Stimulated activated CD4-positive, alpha-beta T cell treated with anti-CD3 and anti-CD28 coated beads, Interleukin-15, amount 100 ng/mL, for 24 hours (primary cell): ENCODE measurements around the gene KLF12.

Experiments used
- DNase-seq: peaks from one replicate; pipeline ENCODE4 v3.0.0-alpha.2; 2020

The KLF12 gene

GRCh38 chr13:74134221-74134776, at the start of gene KLF12:
KLF12 (minus strand) TSS chr13:74134404.
- peak; percentile 96 for DNase-seq

GRCh38 chr13:74182491-74182890, 48.3 kb upstream of the KLF12 start:
- no peak for DNase-seq

DNA sequence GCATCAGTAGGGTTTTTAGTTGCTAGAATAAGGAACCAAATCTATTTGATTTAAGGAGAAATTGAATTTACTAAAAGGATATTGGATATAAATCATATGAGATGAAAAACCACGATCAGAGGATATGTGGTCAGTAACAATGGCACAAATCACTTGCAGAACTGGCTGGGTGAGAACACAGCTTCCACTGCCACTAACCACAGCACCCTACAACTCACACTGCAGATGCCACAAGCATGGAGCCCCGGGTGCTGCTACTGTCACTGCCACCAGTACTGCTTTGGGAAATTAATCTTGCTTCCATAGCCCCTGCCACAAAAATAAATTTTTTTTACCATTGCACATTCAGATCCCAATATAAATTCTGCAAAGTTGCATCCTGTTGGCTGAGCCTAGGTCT, 40.6 kb upstream of the KLF12 start:
- DNase-seq, result no peak

- no peak for DNase-seq
Observed at GRCh38 chr13:74173822-74174221, 39.6 kb upstream of the KLF12 start.

- no peak for DNase-seq
Observed at GRCh38 chr13:74171641-74172040, 37.4 kb upstream of the KLF12 start.

GRCh38 chr13:74169676-74170075, 35.5 kb upstream of the KLF12 start:
- DNase-seq, result no peak

- DNase-seq, result no peak
Observed at GRCh38 chr13:74168263-74168675, 34.1 kb upstream of the KLF12 start.

GRCh38 chr13:74166261-74167004, 32.2 kb upstream of the KLF12 start:
- DNase-seq, result no peak

GRCh38 chr13:74162782-74163181, 28.6 kb upstream of the KLF12 start:
- DNase-seq, result no peak

GRCh38 chr13:74162135-74162534, 27.9 kb upstream of the KLF12 start:
- no peak for DNase-seq

DNA sequence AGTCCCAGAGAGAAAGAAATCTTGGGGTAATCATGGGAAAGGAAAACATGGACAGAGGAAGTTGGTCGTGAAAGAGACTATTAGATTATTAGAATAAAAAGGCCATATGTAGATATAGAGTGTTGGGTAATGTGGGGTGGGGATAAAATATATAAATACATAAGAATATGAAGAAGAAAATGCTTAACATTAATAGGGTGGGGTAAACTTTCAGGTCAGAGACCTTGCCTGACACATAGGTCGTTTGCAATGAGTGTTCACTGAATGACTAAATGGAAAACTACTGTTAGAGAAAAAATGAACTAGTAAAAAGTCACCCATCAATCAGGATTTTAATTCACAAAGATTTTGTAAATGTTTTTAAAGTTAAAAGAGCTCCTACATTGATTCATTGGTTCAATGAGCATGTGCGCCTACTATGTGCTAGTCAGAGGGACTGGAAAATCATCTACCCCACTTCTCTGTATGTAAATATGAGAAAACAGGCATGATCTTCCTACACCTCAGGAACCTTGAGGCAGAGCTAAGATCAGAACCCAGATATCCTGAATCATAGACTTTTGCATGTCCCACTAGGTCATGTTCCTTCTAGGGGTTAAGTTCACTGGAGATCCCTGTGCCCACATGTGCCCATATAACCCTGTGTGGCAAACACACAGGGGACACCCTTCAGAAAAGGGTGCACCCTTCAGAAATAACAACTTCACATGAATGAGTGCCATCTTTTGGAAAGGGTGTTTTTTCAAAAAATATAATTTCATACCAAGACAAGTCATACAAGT, 24.6 kb upstream of the KLF12 start:
- no peak for DNase-seq

GRCh38 chr13:74158028-74158427, 23.8 kb upstream of the KLF12 start:
- no peak for DNase-seq

DNA sequence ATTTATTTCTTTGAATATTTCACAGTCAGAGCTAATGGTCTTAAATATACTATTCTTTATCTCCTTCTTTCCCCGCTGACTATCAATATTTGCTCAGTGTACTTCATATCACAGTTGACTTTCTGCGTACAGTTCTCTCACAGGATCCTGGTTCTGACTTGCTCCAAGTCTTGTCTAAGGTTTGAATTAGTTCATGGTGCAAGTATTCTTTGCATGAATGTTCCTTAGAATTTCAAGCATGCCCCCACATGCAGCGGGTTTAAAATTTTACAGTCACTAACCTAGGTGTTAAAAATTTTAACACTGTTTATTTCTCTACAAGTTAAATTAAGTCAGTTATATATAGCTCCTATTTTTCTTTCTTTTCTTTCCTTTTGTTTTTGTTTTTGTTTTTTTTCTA, 20.8 kb upstream of the KLF12 start:
- no peak for DNase-seq

DNA sequence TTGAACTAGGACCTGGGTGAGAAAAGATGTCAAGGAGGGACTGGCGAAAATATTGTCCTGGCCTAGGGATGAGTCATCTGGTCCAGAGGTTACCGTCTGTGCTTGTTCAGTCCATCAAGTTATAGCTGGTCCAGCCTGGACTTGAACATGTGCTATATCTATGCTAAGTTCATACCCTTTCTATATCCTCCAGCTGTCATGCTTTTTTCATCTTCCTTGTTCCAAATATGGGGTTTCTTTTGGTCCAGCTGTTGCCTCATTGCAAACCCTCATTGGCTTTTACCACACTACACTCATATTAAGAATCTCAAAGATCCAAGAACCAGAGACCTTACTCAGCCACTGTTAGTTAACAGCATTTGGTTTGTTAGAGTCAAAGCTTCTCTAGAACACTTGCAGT, 19.1 kb upstream of the KLF12 start:
- DNase-seq, result no peak

- DNase-seq, result no peak
Observed at GRCh38 chr13:74151859-74152258, 17.7 kb upstream of the KLF12 start.

DNA sequence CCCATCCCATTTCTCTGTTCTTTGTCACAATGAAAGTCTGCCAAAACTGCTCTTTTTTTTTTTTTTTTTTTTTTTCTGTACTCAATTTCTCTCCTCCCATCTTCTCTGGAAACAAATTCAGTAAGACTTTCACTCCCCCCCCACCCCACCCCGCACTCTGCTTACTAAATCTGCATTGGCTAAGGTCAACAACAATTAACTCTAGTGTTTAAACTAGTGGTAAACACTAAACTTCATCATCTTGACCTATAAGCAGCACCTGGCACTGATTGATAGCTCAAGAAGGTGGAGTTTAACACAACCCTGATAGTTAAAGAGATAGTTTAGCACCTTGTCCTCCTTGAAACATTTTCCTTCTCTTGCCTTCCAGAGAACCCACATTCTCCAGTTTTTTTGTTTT, 14.1 kb upstream of the KLF12 start:
- no peak for DNase-seq

DNA sequence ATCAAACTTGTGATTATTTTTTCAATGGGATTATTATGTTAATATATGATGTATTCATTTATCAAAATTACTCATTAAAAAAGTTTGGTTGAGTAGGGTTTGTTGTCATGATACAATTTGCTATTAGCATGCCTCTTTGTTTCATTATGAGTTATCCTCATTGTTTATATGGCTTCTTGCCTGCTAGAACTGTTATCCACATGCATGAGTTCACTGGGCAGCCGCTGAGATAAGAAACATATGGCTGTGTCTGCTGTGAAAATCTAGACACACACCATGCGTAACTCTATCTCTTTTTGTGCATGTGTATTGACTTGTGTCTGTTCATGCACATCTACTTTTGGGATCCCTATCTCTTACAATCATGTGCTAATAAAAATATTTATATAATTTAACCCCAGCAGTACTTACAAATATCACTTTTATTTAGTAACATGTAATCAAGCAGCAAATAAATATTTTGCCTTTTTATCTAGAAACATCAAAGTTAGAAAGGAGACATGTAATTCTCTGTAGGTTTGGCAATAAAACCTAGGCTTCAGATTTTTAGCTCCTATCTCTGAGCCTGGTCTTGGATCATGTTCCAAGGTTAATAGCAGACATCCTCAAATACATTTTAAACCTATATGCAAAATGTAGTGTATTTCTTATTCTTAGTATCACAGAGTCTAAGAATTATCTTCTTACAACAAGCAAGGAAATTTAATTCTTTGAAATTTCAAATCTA, 11.2 kb upstream of the KLF12 start:
- DNase-seq, result no peak

DNA sequence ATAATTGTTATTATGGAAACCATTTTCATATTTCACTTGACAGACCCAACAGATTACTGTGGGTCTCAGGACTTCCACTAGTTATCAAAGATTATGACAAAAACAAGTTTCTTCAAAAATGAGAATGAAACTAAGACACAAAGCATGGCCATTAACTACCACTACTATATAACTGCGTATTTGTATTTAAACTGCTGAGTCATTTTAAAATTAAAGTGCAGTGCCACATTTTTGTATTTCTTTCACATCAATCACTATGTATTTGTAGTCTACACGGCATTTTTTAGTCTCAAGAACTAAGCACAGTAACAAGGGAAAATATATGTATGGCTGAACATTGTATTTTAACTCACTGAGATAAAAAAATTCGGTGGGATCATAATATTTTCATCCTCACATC, 10.1 kb upstream of the KLF12 start:
- no peak for DNase-seq

DNA sequence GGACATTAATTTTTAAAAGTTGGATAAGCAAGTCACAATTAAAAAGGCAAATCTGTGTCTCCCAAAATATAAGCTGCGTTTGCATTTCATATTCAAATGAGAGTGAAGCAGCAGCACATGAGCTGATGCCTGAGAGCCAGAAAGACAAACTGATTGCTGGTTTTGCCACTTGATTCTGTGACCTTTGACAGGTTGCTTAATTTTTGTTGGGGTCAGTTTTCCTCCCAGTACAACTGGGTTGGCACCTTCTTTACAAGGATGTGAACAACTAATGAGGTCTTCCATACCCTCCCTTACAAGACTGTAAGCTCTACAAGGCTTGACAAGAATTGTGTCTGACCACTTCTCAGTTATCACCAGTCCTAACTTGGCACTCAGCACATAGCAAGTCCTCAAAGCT, 8.1 kb upstream of the KLF12 start:
- no peak for DNase-seq

GRCh38 chr13:74138241-74138640, 4.0 kb upstream of the KLF12 start:
- DNase-seq, result no peak

GRCh38 chr13:74136084-74136658, 2.0 kb upstream of the KLF12 start:
- peak; percentile 59 for DNase-seq

GRCh38 chr13:74135326-74136083, 1.3 kb upstream of the KLF12 start:
- DNase-seq, result peak; percentile 77
